DND-41 (cell line): ENCODE data around the gene SLC13A5.

Experiments
- CTCF ChIP-seq: IDR thresholded peaks from 2 replicates; pipeline ENCODE4 v1.5.1; 2012; ENCODE audit warnings: borderline replicate concordance, low read length, moderate library complexity, mild to moderate bottlenecking; ENCODE audit not compliant: poor library complexity, severe bottlenecking; ENCODE audit errors: extremely low read depth
- EZH2 ChIP-seq: IDR thresholded peaks from 3 replicates; pipeline ENCODE4 v1.6.1; 2012; ENCODE audit warnings: borderline replicate concordance, low read depth, mild to moderate bottlenecking, moderate library complexity, low read length, inconsistent platforms; ENCODE audit not compliant: severe bottlenecking

- no peak for TF ChIP-seq CTCF
- TF ChIP-seq EZH2 = no peak
Measured at GRCh38 chr17:6638046-6638908, 74.9 kb downstream of the SLC13A5 start.
